Effector memory CD4-positive, alpha-beta T cell (primary cell): ENCODE data around the gene SLC26A2.

Experiments
- DNase-seq, 3 donors: peaks; one replicate each; pipeline ENCODE4 v3.0.0-alpha.2; 2020
- H3K27ac ChIP-seq: 2 replicates; pipeline ENCODE4 v1.7.0; 2013; ENCODE audit warnings: mild to moderate bottlenecking, low read length, moderate library complexity; ENCODE audit not compliant: insufficient read depth, poor library complexity, severe bottlenecking
- H3K27me3 ChIP-seq: replicated peaks from 2 replicates; pipeline ENCODE4 v1.7.0; 2013; ENCODE audit warnings: mild to moderate bottlenecking, low read length; ENCODE audit not compliant: insufficient read depth, control insufficient read depth, poor library complexity, severe bottlenecking
- H3K36me3 ChIP-seq: 2 replicates; pipeline ENCODE4 v1.7.0; 2013; ENCODE audit warnings: mild to moderate bottlenecking, low read length, moderate library complexity; ENCODE audit not compliant: control insufficient read depth, insufficient read depth
- H3K4me1 ChIP-seq: 2 replicates; pipeline ENCODE4 v1.7.0; 2013; ENCODE audit warnings: low read length, mild to moderate bottlenecking; ENCODE audit not compliant: control insufficient read depth, insufficient read depth, poor library complexity, severe bottlenecking
- H3K4me3 ChIP-seq: 2 replicates; pipeline ENCODE4 v1.7.0; 2013; ENCODE audit warnings: low read length, low read depth, mild to moderate bottlenecking; ENCODE audit not compliant: insufficient read depth, poor library complexity, severe bottlenecking
- H3K9me3 ChIP-seq: 2 replicates; pipeline ENCODE4 v1.7.0; 2013; ENCODE audit warnings: mild to moderate bottlenecking, low read length, moderate library complexity; ENCODE audit not compliant: control insufficient read depth

Gene SLC26A2

GRCh38 chr5:149990518-149991376 lies 30.2 kb downstream of the SLC26A2 start:
- Histone ChIP-seq H3K4me3 (no peak overlapping the region), H3K4me1 (no peaks in the 10 kb centered on the region)
- peak; percentile 25 to 51 (median 38) for DNase-seq

DNA sequence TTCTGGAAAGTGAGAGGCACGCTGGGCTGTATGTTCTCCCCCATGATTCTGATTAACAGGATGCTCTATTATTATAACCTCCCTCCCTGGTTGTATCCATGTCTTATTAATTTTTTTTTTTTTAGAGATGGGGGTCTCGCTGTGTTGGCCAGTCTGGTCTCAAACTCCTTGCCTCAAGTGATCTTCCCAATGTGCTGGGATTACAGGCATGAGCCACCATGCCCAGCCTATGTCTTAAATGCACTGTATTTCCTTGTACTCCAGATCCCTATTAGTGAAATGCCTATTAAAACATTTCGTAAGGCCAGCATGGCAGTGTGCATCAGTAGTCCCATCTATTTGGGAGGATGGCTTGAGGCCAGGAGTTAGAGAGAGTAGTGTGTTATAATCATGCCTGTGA lies 32.9 kb downstream of the SLC26A2 start:
- Histone ChIP-seq H3K9me3 (no peaks in the 10 kb centered on the region), H3K27me3 (no peaks in the 10 kb centered on the region), H3K4me3 (no peak overlapping the region), H3K36me3 (peaks cover 8% of the 10 kb centered on the region), H3K4me1 (no peaks in the 10 kb centered on the region), H3K27ac (no peak overlapping the region)
- no peak for DNase-seq

More at GRCh38 chr5:149990518-149991376, 30.2 kb downstream of the SLC26A2 start:
- Histone ChIP-seq H3K27ac (no peak overlapping the region), H3K27me3 (no peaks in the 10 kb centered on the region), H3K36me3 (peaks cover 8% of the 10 kb centered on the region), H3K9me3 (no peaks in the 10 kb centered on the region)

DNA sequence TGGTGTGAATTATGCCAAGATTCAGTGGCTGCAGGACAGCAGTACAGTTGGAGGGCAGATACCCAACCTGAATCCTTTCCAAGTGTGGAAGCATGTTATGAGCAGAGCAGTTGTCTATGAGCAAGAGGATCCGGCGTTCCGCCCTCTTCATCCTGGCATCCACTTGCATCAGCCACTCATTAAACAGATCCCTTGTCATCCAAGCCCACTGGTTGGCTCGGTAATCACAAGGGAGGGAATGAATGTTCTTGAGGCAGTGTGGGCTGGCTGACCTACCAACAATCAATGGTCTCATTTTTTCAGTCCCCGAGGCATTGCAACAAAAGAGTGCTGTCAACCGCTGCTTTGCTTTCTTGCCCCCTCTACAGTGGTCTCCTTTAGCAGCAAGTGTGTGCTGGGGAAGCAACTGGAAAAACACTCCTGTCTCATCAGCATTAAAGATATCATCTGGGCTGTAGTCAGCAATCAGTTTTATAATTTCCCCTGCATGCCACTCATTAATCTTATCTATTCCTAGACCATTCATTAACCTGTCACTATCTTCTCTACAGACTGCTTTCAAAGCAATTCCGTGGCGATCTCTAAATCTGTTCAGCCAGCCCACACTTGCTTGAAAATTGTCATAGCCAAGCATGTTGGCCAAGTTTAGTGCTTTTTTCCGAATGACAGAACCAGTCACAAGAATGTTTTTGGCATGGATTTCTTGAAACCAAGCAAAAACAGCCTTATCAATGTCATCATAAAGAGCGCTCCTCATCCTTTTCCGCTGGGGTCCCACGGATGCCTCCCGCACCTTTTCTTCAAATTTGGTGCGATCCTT lies 35.0 kb downstream of the SLC26A2 start:
- Histone ChIP-seq H3K36me3 (peaks cover 8% of the 10 kb centered on the region), H3K9me3 (no peaks in the 10 kb centered on the region), H3K27ac (no peak overlapping the region), H3K4me3 (no peak overlapping the region), H3K27me3 (no peaks in the 10 kb centered on the region), H3K4me1 (peaks cover 5% of the 10 kb centered on the region)
- no peak for DNase-seq

DNA sequence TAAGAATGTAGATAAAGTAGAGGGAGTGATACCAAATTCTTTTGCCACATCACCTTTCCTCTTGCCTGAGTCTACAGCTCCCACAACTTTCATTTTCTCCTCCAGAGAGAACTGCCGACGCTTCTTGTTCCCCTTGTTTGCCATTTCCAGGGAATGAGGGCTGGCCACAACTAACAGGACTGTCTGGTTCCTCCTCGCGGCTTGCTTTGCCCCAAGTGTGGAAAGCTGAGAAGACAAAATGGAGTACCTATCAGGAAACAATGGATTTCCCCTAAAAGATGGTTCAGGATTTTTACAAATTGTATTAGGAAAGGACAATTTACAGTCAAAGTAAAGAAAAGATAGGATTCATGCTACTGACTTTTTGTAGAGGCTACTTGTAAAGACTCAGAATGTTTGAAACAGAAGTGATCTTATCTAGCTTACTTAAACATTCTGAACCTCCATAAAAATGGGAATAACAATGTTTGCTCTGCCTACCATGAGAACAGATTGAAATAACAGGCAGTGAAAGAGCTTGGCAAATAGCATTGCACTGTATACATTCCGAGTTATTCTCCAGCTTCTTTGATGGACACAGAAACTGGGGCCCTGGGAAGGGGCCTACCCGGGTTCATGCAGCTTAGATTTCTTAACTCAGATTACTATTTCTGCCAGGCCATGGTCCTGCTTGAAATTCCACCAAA lies 35.8 kb downstream of the SLC26A2 start:
- Histone ChIP-seq H3K27me3 (no peaks in the 10 kb centered on the region), H3K4me3 (no peak overlapping the region), H3K4me1 (peaks cover 5% of the 10 kb centered on the region), H3K9me3 (no peaks in the 10 kb centered on the region), H3K36me3 (peaks cover 8% of the 10 kb centered on the region), H3K27ac (no peak overlapping the region)
- DNase-seq, result no peak

GRCh38 chr5:149998281-149998680 lies 37.7 kb downstream of the SLC26A2 start:
- H3K27me3 ChIP-seq, result no peaks in the 10 kb centered on the region
- DNase-seq, result no peak
- no peak overlapping the region for H3K27ac ChIP-seq
- H3K4me1 ChIP-seq, result peaks cover 19% of the 10 kb centered on the region
- H3K36me3 ChIP-seq, result peaks cover 8% of the 10 kb centered on the region
- no peaks in the 10 kb centered on the region for H3K9me3 ChIP-seq
- H3K4me3 ChIP-seq, result no peak overlapping the region

DNA sequence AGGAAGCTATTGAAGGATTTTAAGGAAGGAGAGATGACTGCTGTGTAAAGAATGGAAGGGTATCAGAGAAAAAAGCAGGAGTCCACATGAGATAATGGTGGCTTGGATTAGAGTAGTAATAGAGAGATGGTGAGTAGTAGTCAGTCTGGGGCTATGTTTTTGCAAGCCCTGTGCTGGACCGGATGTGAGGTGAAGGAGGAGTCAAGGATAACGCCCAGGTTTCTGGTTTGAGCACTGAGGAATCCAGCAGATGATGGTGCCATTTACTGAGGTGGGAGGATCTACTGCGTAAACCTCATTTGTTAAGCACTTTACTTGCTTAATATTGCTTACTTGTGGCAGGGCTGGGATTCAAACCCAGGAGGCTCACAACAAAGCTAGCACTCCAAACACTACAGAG lies 38.8 kb downstream of the SLC26A2 start:
- no peak for DNase-seq
- Histone ChIP-seq H3K27me3 (no peaks in the 10 kb centered on the region), H3K36me3 (peaks cover 8% of the 10 kb centered on the region), H3K27ac (no peak overlapping the region), H3K4me1 (peaks cover 19% of the 10 kb centered on the region), H3K9me3 (no peaks in the 10 kb centered on the region), H3K4me3 (no peak overlapping the region)

- H3K9me3 ChIP-seq, result no peaks in the 10 kb centered on the region
- H3K4me1 ChIP-seq, result peaks cover 19% of the 10 kb centered on the region
- DNase-seq, result no peak
- peak overlapping the region; percentile 64 for H3K27ac ChIP-seq
- no peaks in the 10 kb centered on the region for H3K27me3 ChIP-seq
- peak overlapping the region; percentile 75 for H3K4me3 ChIP-seq
- H3K36me3 ChIP-seq, result peaks cover 7% of the 10 kb centered on the region
Measured at GRCh38 chr5:149999866-150000255, 39.3 kb downstream of the SLC26A2 start.

DNA sequence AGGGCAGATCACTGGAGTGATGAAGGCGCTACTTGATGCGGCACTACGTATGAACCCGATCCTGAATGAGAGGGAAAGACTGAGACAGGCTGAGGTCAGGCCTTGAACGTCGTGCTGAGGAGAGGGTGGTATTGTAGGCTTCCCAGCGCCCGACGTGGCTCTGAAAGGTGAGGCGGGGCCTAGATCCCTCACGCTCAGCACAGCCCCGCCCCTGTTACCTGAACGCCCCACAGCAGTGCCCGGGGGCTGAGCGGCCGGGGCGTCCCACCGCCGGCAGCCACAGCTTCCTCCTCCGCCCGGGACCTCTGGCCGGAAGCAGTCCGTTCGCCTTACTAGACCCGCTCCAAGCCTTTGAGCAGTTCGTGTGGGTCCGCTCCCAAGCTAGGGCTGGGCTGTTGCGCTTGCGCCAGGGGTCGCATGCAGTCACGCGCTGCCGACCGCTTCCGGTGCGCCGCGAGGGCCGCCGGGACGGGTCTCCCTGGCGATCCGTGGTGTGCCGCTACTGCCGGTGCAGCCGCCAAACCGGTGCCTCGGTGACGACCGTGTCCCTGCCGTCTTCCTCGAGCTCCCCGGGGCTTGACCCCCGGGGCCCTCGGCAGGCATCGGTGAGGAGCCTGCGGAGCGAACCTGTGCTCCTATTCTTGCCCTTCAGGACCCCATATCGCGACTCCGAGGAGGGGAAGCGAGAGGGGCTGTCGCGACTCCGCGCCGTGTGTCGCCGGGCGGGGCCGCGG lies 39.9 kb downstream of the SLC26A2 start, which contains the start of the genes HMGXB3 and TIGD6:
TSS of gene HMGXB3 (plus strand) at position 484 of the 734 bp plus-strand sequence. CDS start 4,114 bp downstream, outside the sequence.
TSS of gene TIGD6 (minus strand) at position 399 of the 734 bp plus-strand sequence. CDS start 4,306 bp downstream, outside the sequence.
- peaks cover 1% of the 10 kb centered on the region for H3K36me3 ChIP-seq
- no peaks in the 10 kb centered on the region for H3K27me3 ChIP-seq
- H3K4me1 ChIP-seq, result peaks cover 19% of the 10 kb centered on the region
- peak within 1 kb of the TSS; percentile 75 for H3K4me3 ChIP-seq
- peak; percentile 74 to 77 (median 74) for DNase-seq
- no peaks in the 10 kb centered on the region for H3K9me3 ChIP-seq
- H3K27ac ChIP-seq, result peak within 1 kb of the TSS; percentile 64

- peak; percentile 2 to 27 (median 13) for DNase-seq
- Histone ChIP-seq H3K9me3 (no peaks in the 10 kb centered on the region), H3K4me3 (peak overlapping the region; percentile 75), H3K27me3 (no peaks in the 10 kb centered on the region), H3K27ac (peak overlapping the region; percentile 64), H3K4me1 (peaks cover 19% of the 10 kb centered on the region), H3K36me3 (peaks cover 6% of the 10 kb centered on the region)
Measured at GRCh38 chr5:150000990-150001659, 40.6 kb downstream of the SLC26A2 start.
